ENCODE measurements around the gene LAMP5. TPM values are rescaled to one million over a fixed set of nuclear protein-coding genes. Genes with fewer than 3 reads are reported as not detected.
A peak's percentile ranks its signal among the peaks of the same experiment; 100 is the strongest.

The LAMP5 gene
- total and polyA plus RNA-seq, 4 experiments from 2014 or later = not detected

GRCh38 chr20:9490631-9491030 is 23.8 kb upstream of the LAMP5 start:
- H3K36me3 ChIP-seq (ENCODE audit: insufficient read depth, low read length) = no peaks in the 10 kb centered on the region
- CTCF ChIA-PET (ENCODE audit: partially characterized antibody) = no interaction called here
- Mint-ChIP-seq H3K4me3 (no peak overlapping the region), H3K4me1 (no peaks in the 10 kb centered on the region), H3K36me3 (no peaks in the 10 kb centered on the region), H3K9me3 (peaks cover 0 to 11% (median 3%) of the 10 kb centered on the region in 8 donors), H3K27ac (no peak overlapping the region), H3K27me3 (peaks cover 0 to 2% of the 10 kb centered on the region in 2 donors)
- intact Hi-C loops (cut with micrococcal nuclease) = no loop called here
- no peaks in the 10 kb centered on the region for H3K27me3 ChIP-seq (ENCODE audit: insufficient read depth, low read length)
- no peaks in the 10 kb centered on the region for H3K9me3 ChIP-seq (ENCODE audit: control insufficient read depth in 1 of 2, low read length in 2 of 2)
- H3K4me1 ChIP-seq (ENCODE audit: insufficient read depth, low read length) = no peaks in the 10 kb centered on the region
- POLR2A ChIA-PET (ENCODE audit: partially characterized antibody) = no interaction called here
- no peak overlapping the region for H3K4me3 ChIP-seq (ENCODE audit: low read length in 2 of 2)
- no peak overlapping the region for H3K27ac ChIP-seq (ENCODE audit: low read depth, low read length)
- no peak for DNase-seq

- Mint-ChIP-seq H3K4me3 (no peak overlapping the region), H3K4me1 (no peaks in the 10 kb centered on the region), H3K36me3 (no peaks in the 10 kb centered on the region), H3K27ac (no peak overlapping the region), H3K9me3 (peaks cover 0 to 11% (median 6%) of the 10 kb centered on the region in 8 donors), H3K27me3 (peaks cover 0 to 2% of the 10 kb centered on the region in 2 donors)
- intact Hi-C loops (cut with micrococcal nuclease) = no loop called here
- H3K4me3 ChIP-seq (ENCODE audit: low read length in 2 of 2) = no peak overlapping the region
- H3K27ac ChIP-seq (ENCODE audit: low read depth, low read length) = no peak overlapping the region
- H3K36me3 ChIP-seq (ENCODE audit: insufficient read depth, low read length) = no peaks in the 10 kb centered on the region
- H3K4me1 ChIP-seq (ENCODE audit: insufficient read depth, low read length) = no peaks in the 10 kb centered on the region
- no peak for DNase-seq
- ChIA-PET POLR2A (ENCODE audit: partially characterized antibody) (no interaction called here), CTCF (ENCODE audit: partially characterized antibody) (no interaction called here)
- H3K27me3 ChIP-seq (ENCODE audit: insufficient read depth, low read length) = no peaks in the 10 kb centered on the region
- H3K9me3 ChIP-seq (ENCODE audit: control insufficient read depth in 1 of 2, low read length in 2 of 2) = no peaks in the 10 kb centered on the region
Measured at GRCh38 chr20:9491324-9491723, 23.1 kb upstream of the LAMP5 start.

- H3K9me3 Mint-ChIP-seq = peaks cover 0 to 11% (median 6%) of the 10 kb centered on the region in 8 donors
- Histone ChIP-seq H3K4me1 (ENCODE audit: insufficient read depth, low read length) (no peaks in the 10 kb centered on the region), H3K4me3 (ENCODE audit: low read length in 2 of 2) (no peak overlapping the region), H3K36me3 (ENCODE audit: insufficient read depth, low read length) (no peaks in the 10 kb centered on the region), H3K27ac (ENCODE audit: low read depth, low read length) (no peak overlapping the region), H3K9me3 (ENCODE audit: control insufficient read depth in 1 of 2, low read length in 2 of 2) (no peaks in the 10 kb centered on the region), H3K27me3 (ENCODE audit: insufficient read depth, low read length) (no peaks in the 10 kb centered on the region)
- no peak for DNase-seq
- no peak overlapping the region for H3K4me3 Mint-ChIP-seq
- no peak overlapping the region for H3K27ac Mint-ChIP-seq
- H3K36me3 Mint-ChIP-seq = no peaks in the 10 kb centered on the region
- ChIA-PET POLR2A (ENCODE audit: partially characterized antibody) (no interaction called here), CTCF (ENCODE audit: partially characterized antibody) (no interaction called here)
- peaks cover 0 to 2% of the 10 kb centered on the region in 2 donors for H3K27me3 Mint-ChIP-seq
- intact Hi-C loops (cut with micrococcal nuclease) = no loop called here
- no peaks in the 10 kb centered on the region for H3K4me1 Mint-ChIP-seq
Measured at GRCh38 chr20:9492067-9492466, 22.3 kb upstream of the LAMP5 start.

GRCh38 chr20:9493803-9494202 is 20.6 kb upstream of the LAMP5 start:
- Histone ChIP-seq H3K36me3 (ENCODE audit: insufficient read depth, low read length) (no peaks in the 10 kb centered on the region), H3K27me3 (ENCODE audit: insufficient read depth, low read length) (no peaks in the 10 kb centered on the region), H3K4me1 (ENCODE audit: insufficient read depth, low read length) (no peaks in the 10 kb centered on the region), H3K9me3 (ENCODE audit: control insufficient read depth in 1 of 2, low read length in 2 of 2) (no peaks in the 10 kb centered on the region), H3K4me3 (ENCODE audit: low read length in 2 of 2) (no peak overlapping the region), H3K27ac (ENCODE audit: low read depth, low read length) (no peak overlapping the region)
- no peak overlapping the region for H3K27ac Mint-ChIP-seq
- CTCF ChIA-PET (ENCODE audit: partially characterized antibody) = no interaction called here
- POLR2A ChIA-PET (ENCODE audit: partially characterized antibody) = no interaction called here
- H3K4me3 Mint-ChIP-seq = no peak overlapping the region
- H3K27me3 Mint-ChIP-seq = peaks cover 0 to 2% of the 10 kb centered on the region in 2 donors
- no peaks in the 10 kb centered on the region for H3K4me1 Mint-ChIP-seq
- no peaks in the 10 kb centered on the region for H3K36me3 Mint-ChIP-seq
- intact Hi-C loops (cut with micrococcal nuclease) = no loop called here
- DNase-seq = no peak
- peaks cover 0 to 11% (median 6%) of the 10 kb centered on the region in 8 donors for H3K9me3 Mint-ChIP-seq

GRCh38 chr20:9495701-9496100 is 18.7 kb upstream of the LAMP5 start:
- CTCF ChIA-PET (ENCODE audit: partially characterized antibody) = no interaction called here
- Histone ChIP-seq H3K27me3 (ENCODE audit: insufficient read depth, low read length) (no peaks in the 10 kb centered on the region), H3K9me3 (ENCODE audit: control insufficient read depth in 1 of 2, low read length in 2 of 2) (no peaks in the 10 kb centered on the region), H3K27ac (ENCODE audit: low read depth, low read length) (no peak overlapping the region), H3K4me1 (ENCODE audit: insufficient read depth, low read length) (no peaks in the 10 kb centered on the region), H3K4me3 (ENCODE audit: low read length in 2 of 2) (no peak overlapping the region), H3K36me3 (ENCODE audit: insufficient read depth, low read length) (no peaks in the 10 kb centered on the region)
- no peaks in the 10 kb centered on the region for H3K4me1 Mint-ChIP-seq
- POLR2A ChIA-PET (ENCODE audit: partially characterized antibody) = no interaction called here
- H3K9me3 Mint-ChIP-seq = peaks cover 0 to 11% (median 4%) of the 10 kb centered on the region in 8 donors
- H3K27me3 Mint-ChIP-seq = peaks cover 0 to 2% of the 10 kb centered on the region in 2 donors
- no peaks in the 10 kb centered on the region for H3K36me3 Mint-ChIP-seq
- DNase-seq = no peak
- peak overlapping the region in 1 of 7 donors; percentile 25 for H3K27ac Mint-ChIP-seq
- intact Hi-C loops (cut with micrococcal nuclease) = no loop called here
- no peak overlapping the region for H3K4me3 Mint-ChIP-seq

GRCh38 chr20:9496155-9496554 is 18.2 kb upstream of the LAMP5 start:
- Mint-ChIP-seq H3K36me3 (no peaks in the 10 kb centered on the region), H3K4me3 (no peak overlapping the region), H3K27ac (peak overlapping the region in 1 of 7 donors; percentile 25), H3K9me3 (peaks cover 0 to 11% (median 3%) of the 10 kb centered on the region in 8 donors), H3K27me3 (peaks cover 0 to 2% of the 10 kb centered on the region in 2 donors), H3K4me1 (no peaks in the 10 kb centered on the region)
- ChIA-PET POLR2A (ENCODE audit: partially characterized antibody) (no interaction called here), CTCF (ENCODE audit: partially characterized antibody) (no interaction called here)
- intact Hi-C loops (cut with micrococcal nuclease) = no loop called here
- Histone ChIP-seq H3K36me3 (ENCODE audit: insufficient read depth, low read length) (no peaks in the 10 kb centered on the region), H3K4me3 (ENCODE audit: low read length in 2 of 2) (no peak overlapping the region), H3K27ac (ENCODE audit: low read depth, low read length) (no peak overlapping the region), H3K27me3 (ENCODE audit: insufficient read depth, low read length) (no peaks in the 10 kb centered on the region), H3K9me3 (ENCODE audit: control insufficient read depth in 1 of 2, low read length in 2 of 2) (no peaks in the 10 kb centered on the region), H3K4me1 (ENCODE audit: insufficient read depth, low read length) (no peaks in the 10 kb centered on the region)
- no peak for DNase-seq

GRCh38 chr20:9498322-9498721 is 16.1 kb upstream of the LAMP5 start:
- POLR2A ChIA-PET (ENCODE audit: partially characterized antibody) = no interaction called here
- H3K4me3 Mint-ChIP-seq = no peak overlapping the region

More at GRCh38 chr20:9498322-9498721, 16.1 kb upstream of the LAMP5 start:
- H3K27me3 Mint-ChIP-seq = peaks cover 0 to 2% of the 10 kb centered on the region in 2 donors
- DNase-seq = no peak
- Histone ChIP-seq H3K9me3 (ENCODE audit: control insufficient read depth in 1 of 2, low read length in 2 of 2) (no peaks in the 10 kb centered on the region), H3K27ac (ENCODE audit: low read depth, low read length) (no peak overlapping the region), H3K4me1 (ENCODE audit: insufficient read depth, low read length) (no peaks in the 10 kb centered on the region), H3K36me3 (ENCODE audit: insufficient read depth, low read length) (no peaks in the 10 kb centered on the region), H3K4me3 (ENCODE audit: low read length in 2 of 2) (no peak overlapping the region), H3K27me3 (ENCODE audit: insufficient read depth, low read length) (no peaks in the 10 kb centered on the region)
- H3K27ac Mint-ChIP-seq = no peak overlapping the region
- no peaks in the 10 kb centered on the region for H3K36me3 Mint-ChIP-seq
- H3K9me3 Mint-ChIP-seq = peaks cover 0 to 8% (median 4%) of the 10 kb centered on the region in 8 donors
- CTCF ChIA-PET (ENCODE audit: partially characterized antibody) = no interaction called here
- H3K4me1 Mint-ChIP-seq = no peaks in the 10 kb centered on the region
- intact Hi-C loops (cut with micrococcal nuclease) = no loop called here
